HEK293T (cell line): Measurements from ENCODE around the gene HOXD1.

ENCODE experiments used
- ARNT ChIP-seq: fragments of 450-650 bp; IDR thresholded peaks from 2 replicates; pipeline ENCODE4 v1.6.1; 2017; ENCODE audit warnings: mild to moderate bottlenecking
- BHLHE40 ChIP-seq: fragments of 450-650 bp; IDR thresholded peaks from 2 replicates; pipeline ENCODE4 v1.6.1; 2016; ENCODE audit warnings: mild to moderate bottlenecking, moderate library complexity, borderline replicate concordance
- CTBP1 ChIP-seq: fragments of 450-650 bp; IDR thresholded peaks from 2 replicates; pipeline ENCODE4 v1.6.1; 2016; ENCODE audit warnings: borderline replicate concordance
- ELF4 ChIP-seq: fragments of 450-650 bp; IDR thresholded peaks from 2 replicates; pipeline ENCODE4 v1.6.1; 2017; ENCODE audit warnings: antibody characterized with exemption
- FOXA1 ChIP-seq: fragments of 450-650 bp; IDR thresholded peaks from 2 replicates; pipeline ENCODE4 v1.6.1; 2016; ENCODE audit warnings: mild to moderate bottlenecking
- FOXK2 ChIP-seq: fragments of 450-650 bp; IDR thresholded peaks from 2 replicates; pipeline ENCODE4 v1.6.1; 2016; ENCODE audit warnings: mild to moderate bottlenecking
- FOXM1 ChIP-seq: fragments of 450-650 bp; IDR thresholded peaks from 2 replicates; pipeline ENCODE4 v1.6.1; 2017; ENCODE audit warnings: mild to moderate bottlenecking, borderline replicate concordance
- L3MBTL2 ChIP-seq: fragments of 450-650 bp; conservative IDR thresholded peaks from 2 replicates; pipeline ENCODE4 v1.6.1; 2016; ENCODE audit warnings: mild to moderate bottlenecking
- LEF1 ChIP-seq: fragments of 450-650 bp; IDR thresholded peaks from 2 replicates; pipeline ENCODE4 v1.6.1; 2017; ENCODE audit warnings: mild to moderate bottlenecking, borderline replicate concordance
- NFRKB ChIP-seq: fragments of 450-650 bp; IDR thresholded peaks from 2 replicates; pipeline ENCODE4 v1.6.1; 2016; ENCODE audit warnings: mild to moderate bottlenecking, moderate library complexity
- SP1 ChIP-seq: fragments of 450-650 bp; IDR thresholded peaks from 2 replicates; pipeline ENCODE4 v1.6.1; 2017
- SUZ12 ChIP-seq: fragments of 450-650 bp; IDR thresholded peaks from 2 replicates; pipeline ENCODE4 v1.6.1; 2016; ENCODE audit warnings: mild to moderate bottlenecking
- TARDBP ChIP-seq: fragments of 450-650 bp; IDR thresholded peaks from 2 replicates; pipeline ENCODE4 v1.6.1; 2016
- TF ChIP-seq, protein P1 (sequence below): fragments of 450-650 bp; IDR thresholded peaks from 2 replicates; pipeline ENCODE4 v1.6.1; 2016

DNA sequence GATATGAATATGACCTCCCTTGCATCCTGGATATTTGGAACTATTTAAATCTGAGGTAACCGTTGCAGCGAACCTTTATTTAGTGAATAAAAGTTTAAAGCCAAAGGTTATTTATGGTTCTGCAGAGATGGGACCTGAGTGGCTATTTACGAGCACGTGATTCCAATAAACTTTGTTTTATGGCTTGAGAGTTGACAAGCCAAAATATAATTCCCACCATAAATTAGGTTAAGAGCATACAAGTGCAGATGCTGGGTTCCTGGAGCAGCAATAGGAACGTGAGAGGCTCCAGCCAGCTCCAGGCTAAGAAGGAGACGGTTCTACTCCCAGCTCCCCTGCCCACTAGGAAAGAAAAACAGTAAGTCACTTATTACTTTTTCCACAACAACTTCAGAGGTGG is 42.4 kb upstream of the HOXD1 start:
- TF ChIP-seq, protein P1, sequence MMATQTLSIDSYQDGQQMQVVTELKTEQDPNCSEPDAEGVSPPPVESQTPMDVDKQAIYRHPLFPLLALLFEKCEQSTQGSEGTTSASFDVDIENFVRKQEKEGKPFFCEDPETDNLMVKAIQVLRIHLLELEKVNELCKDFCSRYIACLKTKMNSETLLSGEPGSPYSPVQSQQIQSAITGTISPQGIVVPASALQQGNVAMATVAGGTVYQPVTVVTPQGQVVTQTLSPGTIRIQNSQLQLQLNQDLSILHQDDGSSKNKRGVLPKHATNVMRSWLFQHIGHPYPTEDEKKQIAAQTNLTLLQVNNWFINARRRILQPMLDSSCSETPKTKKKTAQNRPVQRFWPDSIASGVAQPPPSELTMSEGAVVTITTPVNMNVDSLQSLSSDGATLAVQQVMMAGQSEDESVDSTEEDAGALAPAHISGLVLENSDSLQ = peak; percentile 96
- TF ChIP-seq LEF1 (no peak), SUZ12 (no peak), FOXK2 (no peak), FOXM1 (no peak), NFRKB (no peak), SP1 (no peak), CTBP1 (peak; percentile 92), L3MBTL2 (no peak), BHLHE40 (no peak; the same call in 1 of the 2 replicates), ARNT (no peak), TARDBP (no peak), FOXA1 (no peak), ELF4 (no peak)
